Right lobe of liver (tissue), 6 donors: Measurements from ENCODE around the gene PUM2. TPM values are rescaled to one million over a fixed set of nuclear protein-coding genes. Genes with fewer than 3 reads are reported as not detected.

Source experiments
- ATAC-seq, 4 donors: fragments of 200-7000 bp; cut with Tn5 transposase; one replicate each; pipeline ENCODE4 v1.9.1; 2020; ENCODE audit warnings: mild to moderate bottlenecking in 4 of 4, moderate library complexity in 4 of 4
- DNase-seq, 3 donors: peaks; one replicate each; pipeline ENCODE4 v3.0.0-alpha.2; 2020
- H3K27ac ChIP-seq, 3 donors: fragments of 200-600 bp; one replicate each; pipeline ENCODE4 v1.8.0; 2022
- H3K27me3 ChIP-seq, 2 donors: fragments of 200-600 bp; one replicate each; pipeline ENCODE4 v1.8.0; 2022
- H3K36me3 ChIP-seq, 4 donors: fragments of 200-600 bp; sonication (generic) in 1 of 4; one replicate each; pipeline versions ENCODE4 v1.5.1 to v1.8.0; 2017 to 2022; ENCODE audit warnings: control low read depth in 1 of 4
- H3K4me1 ChIP-seq, 4 donors: fragments of 200-600 bp; sonication (generic) in 1 of 4; one replicate each; pipeline versions ENCODE4 v1.5.1 to v1.8.0; 2017 to 2022; ENCODE audit warnings: control low read depth in 1 of 4
- H3K4me3 ChIP-seq, 3 donors: fragments of 200-600 bp; one replicate each; pipeline ENCODE4 v1.8.0; 2022
- H3K9me3 ChIP-seq, 4 donors: fragments of 200-600 bp; sonication (generic) in 1 of 4; one replicate each; pipeline versions ENCODE4 v1.5.1 to v1.8.0; 2017 to 2022; ENCODE audit warnings: control low read depth in 1 of 4
- CTCF ChIP-seq, 4 donors: fragments of 200-600 bp in 3 of 4; fragments of 450-650 bp in 1 of 4; IDR thresholded peaks; one replicate each; pipeline versions ENCODE4 v1.5.1 to v1.8.0; 2016 to 2022; ENCODE audit warnings: antibody characterized with exemption in 4 of 4, mild to moderate bottlenecking in 2 of 4
- POLR2A ChIP-seq: fragments of 450-650 bp; IDR thresholded peaks from one replicate; pipeline ENCODE4 v1.6.1; 2017; ENCODE audit warnings: antibody characterized with exemption, mild to moderate bottlenecking
- WGBS: methylation state at CpG from one replicate; pipeline ENCODE4 v1.1.6; 2018; ENCODE audit warnings: low coverage, low lambda C conversion rate; ENCODE audit not compliant: insufficient coverage; ENCODE audit errors: missing lambda C conversion rate; 5-methylcytosine and 5-hydroxymethylcytosine counted together
- intact Hi-C, 2 donors: fragments of 100-400 bp; cut with DNase I; formaldehyde crosslinking; loops; one replicate each; pipeline versions ENCODE4 v1.11.2 to v1.14.1; 2022
- total RNA-seq, 6 experiments: library from RNA; depleted of rRNA in 2 of 6; stranded (reverse); fragments of >200 nt in 2 of 6; fragmentation: NEBNext Ultra II Directional in 3 of 6; extraction: Animal tissue kit (Norgen Biotek cat#: 25700) in 3 of 6; gene quantifications; one replicate each; pipeline versions ENCODE4 v1.1.0 to v1.2.4, GENCODE V29; 2016 to 2023
- donor health status: DM: no; HTN: yes; CAD: no.
- donor health status: DM: no; HTN: no; CAD: no.
- donor health status: DM: no; HTN: no; CAD: no.
- donor health status: DM: no; HTN: yes; CAD: no.
- donor health status: DM: no; HTN: yes; CAD: no.

PUM2 gene
- total RNA-seq, 6 experiments from 2014 or later: 31.3 to 62.2 (median 51.5) TPM

GRCh38 chr2:20309001-20309400, 41.6 kb downstream of the PUM2 start:
- H3K9me3 ChIP-seq: no peaks in the 10 kb centered on the region
- no peaks in the 10 kb centered on the region for H3K27me3 ChIP-seq
- intact Hi-C loops: no loop called here
- no peaks in the 10 kb centered on the region for H3K4me1 ChIP-seq
- no peak for ATAC-seq
- H3K36me3 ChIP-seq: peaks cover 0 to 54% (median 31%) of the 10 kb centered on the region in 4 donors
- no peak overlapping the region for H3K4me3 ChIP-seq
- TF ChIP-seq CTCF (IDR thresholded peaks at IDR 0.05) (no peak), POLR2A (no peak)
- no peak overlapping the region for H3K27ac ChIP-seq
- no peak for DNase-seq
- WGBS: 86% methylated on average over 2 of the region's 2 CpGs

GRCh38 chr2:20307311-20307710, 43.3 kb downstream of the PUM2 start:
- ATAC-seq: no peak
- H3K9me3 ChIP-seq: no peaks in the 10 kb centered on the region
- TF ChIP-seq POLR2A (no peak), CTCF (IDR thresholded peaks at IDR 0.05) (no peak)
- intact Hi-C loops: no loop called here
- no peaks in the 10 kb centered on the region for H3K4me1 ChIP-seq
- no peak for DNase-seq
- H3K4me3 ChIP-seq: no peak overlapping the region
- peaks cover 0 to 61% (median 30%) of the 10 kb centered on the region in 4 donors for H3K36me3 ChIP-seq
- H3K27me3 ChIP-seq: no peaks in the 10 kb centered on the region
- H3K27ac ChIP-seq: no peak overlapping the region

- no peaks in the 10 kb centered on the region for H3K4me1 ChIP-seq
- WGBS: 100% methylated on average over 1 of the region's 1 CpG
- ATAC-seq: no peak
- peaks cover 0 to 53% (median 16%) of the 10 kb centered on the region in 4 donors for H3K36me3 ChIP-seq
- no peak for DNase-seq
- intact Hi-C loops: no loop called here
- no peak for TF ChIP-seq POLR2A
- no peak for TF ChIP-seq CTCF (IDR thresholded peaks at IDR 0.05)
- no peak overlapping the region for H3K27ac ChIP-seq
- no peak overlapping the region for H3K4me3 ChIP-seq
- H3K27me3 ChIP-seq: no peaks in the 10 kb centered on the region
- H3K9me3 ChIP-seq: no peaks in the 10 kb centered on the region
Measured at GRCh38 chr2:20304411-20304810, 46.2 kb downstream of the PUM2 start.

- no peak for TF ChIP-seq POLR2A
- Histone ChIP-seq H3K4me1 (no peaks in the 10 kb centered on the region), H3K27me3 (no peaks in the 10 kb centered on the region), H3K27ac (no peak overlapping the region), H3K36me3 (peaks cover 0 to 53% (median 16%) of the 10 kb centered on the region in 4 donors), H3K9me3 (no peaks in the 10 kb centered on the region), H3K4me3 (no peak overlapping the region)
- intact Hi-C loops: no loop called here
- no peak for ATAC-seq
- WGBS: 100% methylated on average over 1 of the region's 1 CpG
- DNase-seq: no peak
Measured at GRCh38 chr2:20303966-20304365, 46.7 kb downstream of the PUM2 start.

- Histone ChIP-seq H3K36me3 (peaks cover 0 to 53% (median 8%) of the 10 kb centered on the region in 4 donors), H3K27ac (no peak overlapping the region), H3K4me1 (no peaks in the 10 kb centered on the region), H3K9me3 (no peaks in the 10 kb centered on the region), H3K27me3 (no peaks in the 10 kb centered on the region), H3K4me3 (no peak overlapping the region)
- no peak for TF ChIP-seq CTCF (IDR thresholded peaks at IDR 0.05)
- no peak for TF ChIP-seq POLR2A
- intact Hi-C loops: no loop called here
- ATAC-seq: no peak
- 85% methylated on average over 4 of the region's 4 CpGs for WGBS
- no peak for DNase-seq
Measured at GRCh38 chr2:20302019-20302418, 48.6 kb downstream of the PUM2 start.
